Stimulated activated CD4-positive, alpha-beta T cell treated with anti-CD3 and anti-CD28 coated beads, Interleukin-12 subunit alpha, Interleukin-12 subunit beta, amount 100 ng/mL, for 48 hours (primary cell): ENCODE data around the gene ADK.

Experiments
- DNase-seq, 3 donors: peaks; one replicate each; pipeline ENCODE4 v3.0.0-alpha.2; 2020; ENCODE audit warnings: low read depth in 2 of 3, low spot score in 1 of 3

ADK gene

DNA sequence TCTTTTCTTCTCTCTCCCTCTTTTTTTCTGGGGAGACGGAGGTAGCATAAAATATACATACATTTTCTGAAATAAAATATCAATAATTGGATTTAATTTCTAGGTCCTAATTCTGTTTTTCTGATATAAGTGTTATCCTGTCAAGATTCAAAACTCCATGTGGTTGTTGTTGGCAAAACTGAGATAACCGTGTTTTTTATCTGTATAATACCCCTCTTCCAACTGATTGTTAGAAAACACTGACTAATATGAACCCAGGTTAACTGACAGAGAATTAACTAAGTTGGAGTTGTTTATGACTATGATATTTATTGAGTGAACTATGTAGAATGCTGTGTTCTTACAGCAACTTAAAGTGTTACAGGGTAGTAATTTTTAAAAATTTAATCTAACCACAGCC, 438.8 kb downstream of the ADK start:
- no peak for DNase-seq

DNA sequence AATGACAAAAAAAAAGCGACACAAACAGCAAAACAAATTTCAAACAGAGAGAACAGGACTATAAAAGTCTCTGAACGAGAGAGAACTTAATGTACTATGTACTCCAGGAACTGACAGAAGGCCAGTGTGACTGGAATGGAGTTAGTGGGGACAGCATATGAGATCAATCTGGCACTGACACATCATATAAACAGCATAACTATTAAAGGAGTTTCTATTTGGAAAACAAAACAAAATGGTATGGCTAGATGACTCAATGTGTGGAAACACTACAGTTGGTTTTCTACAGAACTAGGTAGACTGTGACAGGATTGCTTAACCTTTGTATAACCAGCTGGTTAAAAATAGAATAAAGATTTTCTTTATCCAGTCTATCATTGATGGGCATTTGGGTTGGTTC, 442.4 kb downstream of the ADK start:
- no peak for DNase-seq

DNA sequence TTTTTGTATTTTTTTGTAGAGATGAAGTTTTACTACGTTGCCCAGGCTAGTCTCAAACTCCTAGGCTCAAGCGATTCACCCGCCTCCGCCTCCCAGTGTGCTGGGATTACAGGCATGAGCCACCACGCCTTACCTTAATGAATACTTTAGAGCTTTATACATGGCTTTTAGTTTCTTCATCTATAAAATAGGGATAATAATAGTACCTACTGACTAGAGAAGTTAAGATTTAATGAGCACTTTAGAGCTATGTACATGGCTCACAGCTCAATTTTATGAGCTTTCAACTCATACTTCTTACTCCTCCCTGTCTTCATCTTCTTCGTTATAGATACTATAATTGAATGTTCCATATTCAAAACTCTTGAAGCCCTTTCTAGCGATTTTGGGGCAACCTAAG, 445.7 kb downstream of the ADK start:
- DNase-seq = no peak

DNA sequence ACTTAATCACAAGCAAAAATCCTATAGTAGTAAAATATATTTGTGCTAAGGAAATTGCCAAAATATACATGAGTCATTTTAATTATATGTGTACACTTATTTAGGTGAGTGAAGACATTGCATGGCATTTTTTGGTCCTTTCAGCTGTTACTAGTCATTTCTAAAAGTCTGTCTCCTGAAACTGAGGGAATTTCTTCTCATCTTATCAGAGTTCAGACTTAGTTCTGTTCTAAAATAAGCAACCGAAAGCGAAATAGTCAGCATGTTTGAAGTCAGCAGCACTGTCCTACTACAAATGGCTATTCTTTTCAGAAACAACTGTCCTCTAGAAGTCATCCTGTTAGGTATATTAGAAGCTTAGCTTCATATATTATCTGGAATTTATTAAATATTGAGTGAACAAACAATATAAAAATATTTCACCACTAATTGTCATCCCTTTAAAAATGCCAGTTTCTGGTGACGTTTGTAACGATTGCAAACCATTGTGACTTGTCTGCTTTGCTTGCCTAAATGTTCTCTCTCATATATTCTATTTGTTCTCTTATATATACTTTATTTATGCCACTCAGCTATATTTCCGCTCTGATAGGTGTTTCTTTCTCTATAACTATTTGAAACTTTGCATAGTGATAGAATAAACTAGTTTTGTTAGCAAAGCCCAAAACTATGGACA, 448.0 kb downstream of the ADK start:
- no peak for DNase-seq

DNA sequence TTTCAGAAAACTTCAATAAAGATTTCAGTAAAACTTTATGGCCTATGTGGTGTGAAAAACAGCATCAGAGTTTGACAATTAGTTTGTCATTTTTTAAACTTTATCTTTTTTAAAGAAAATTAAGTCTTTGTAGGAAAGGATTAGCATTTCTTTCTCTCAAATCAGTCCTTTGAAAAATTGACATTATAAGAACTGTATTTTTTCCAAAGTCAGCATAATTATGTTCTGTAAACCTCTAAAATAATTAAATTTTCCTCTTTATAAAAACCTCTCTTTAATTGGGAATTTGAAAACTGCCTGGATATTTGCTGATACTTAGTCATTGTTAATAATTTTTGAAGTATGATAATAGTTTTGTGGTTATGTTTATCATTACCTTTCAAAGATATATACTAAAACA, 448.7 kb downstream of the ADK start:
- DNase-seq = no peak

DNA sequence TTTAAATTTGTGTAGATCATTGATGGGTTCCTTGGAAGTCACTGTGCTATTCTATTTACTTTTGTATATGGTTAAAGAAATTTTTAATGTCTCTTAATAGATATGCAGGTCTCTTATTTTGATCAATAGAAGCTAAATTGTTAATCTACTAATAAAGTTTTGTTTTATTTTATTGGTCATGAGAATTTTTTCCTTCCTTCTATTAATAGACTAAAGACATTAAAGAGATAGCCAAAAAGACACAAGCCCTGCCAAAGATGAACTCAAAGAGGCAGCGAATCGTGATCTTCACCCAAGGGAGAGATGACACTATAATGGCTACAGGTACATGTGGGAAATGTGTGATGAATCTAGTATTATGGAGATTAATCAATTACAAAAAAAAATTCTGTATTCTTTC, 449.1 kb downstream of the ADK start:
- no peak for DNase-seq

DNA sequence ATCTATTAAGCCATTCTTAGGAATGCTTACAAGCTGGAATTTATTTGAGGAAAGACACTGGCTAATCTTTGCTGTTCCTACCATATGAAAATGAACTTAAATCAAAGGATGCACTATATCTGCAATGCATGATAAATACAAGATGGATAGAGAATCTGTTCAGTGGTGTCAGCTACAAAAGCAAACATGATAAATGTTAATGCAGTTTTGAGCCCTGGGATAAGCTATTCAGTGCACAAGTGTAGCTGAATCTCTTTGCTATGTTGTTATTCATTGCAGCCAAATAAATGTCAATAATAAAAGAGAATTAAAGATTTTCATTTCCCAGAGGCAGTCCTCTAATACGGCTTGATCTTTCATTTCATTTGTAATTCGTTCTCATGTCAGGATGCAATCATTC, 451.6 kb downstream of the ADK start:
- no peak for DNase-seq

DNA sequence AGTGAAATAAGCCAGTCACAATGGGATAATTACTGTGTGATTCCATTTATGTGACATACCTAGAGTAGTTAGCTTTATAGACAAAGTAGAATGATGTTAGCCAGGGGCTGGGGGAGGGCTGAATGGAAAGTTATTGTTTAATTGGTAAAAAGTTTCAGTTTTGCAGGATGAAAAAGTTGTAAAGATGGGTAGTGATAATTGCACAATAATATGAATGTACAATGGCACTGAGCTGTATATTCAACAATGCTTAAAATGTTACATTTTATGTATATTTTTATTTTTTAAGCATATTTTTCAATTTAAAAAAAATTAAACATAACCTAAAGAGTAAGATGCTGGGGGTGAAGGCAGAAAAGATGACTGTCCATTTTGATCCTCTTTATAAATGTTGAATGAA, 459.3 kb downstream of the ADK start:
- DNase-seq = no peak

DNA sequence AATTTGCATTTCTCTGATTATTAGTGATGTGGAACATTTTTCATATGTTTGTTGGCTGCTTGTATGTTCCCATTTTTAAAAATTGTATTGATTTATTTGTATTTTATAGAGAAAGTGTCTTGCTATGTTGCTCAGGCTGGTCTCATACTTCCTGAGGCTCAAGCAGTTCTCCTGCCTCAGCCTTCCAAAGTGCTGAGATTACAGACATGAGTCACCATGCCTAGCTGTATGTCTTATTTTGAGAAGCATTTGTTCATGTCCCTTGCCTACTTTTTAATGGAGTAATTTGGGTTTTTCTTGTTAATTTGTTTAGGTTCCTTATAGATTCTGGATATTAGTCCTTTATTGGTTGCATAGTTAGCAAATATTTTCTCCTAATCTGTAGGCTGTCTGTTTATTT, 461.2 kb downstream of the ADK start:
- no peak for DNase-seq

DNA sequence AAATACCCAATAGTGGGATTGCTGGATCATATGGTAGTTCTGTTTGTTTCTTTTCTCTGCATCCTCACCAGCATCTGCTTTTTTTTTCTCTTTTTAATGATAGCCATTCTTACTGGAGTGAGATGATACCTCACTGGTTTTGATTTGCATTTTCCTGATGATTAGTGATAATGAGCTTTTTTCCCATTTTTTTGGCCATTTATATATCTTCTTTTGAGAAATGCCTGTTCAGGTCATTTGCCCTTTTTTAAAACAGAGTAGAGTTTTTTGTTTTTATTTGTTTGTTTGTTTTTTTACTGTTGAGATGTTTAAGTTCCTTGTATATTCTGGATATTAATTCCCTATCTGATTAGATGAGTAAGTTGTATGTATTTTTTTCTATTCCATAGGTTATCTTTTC, 469.6 kb downstream of the ADK start:
- no peak for DNase-seq

DNA sequence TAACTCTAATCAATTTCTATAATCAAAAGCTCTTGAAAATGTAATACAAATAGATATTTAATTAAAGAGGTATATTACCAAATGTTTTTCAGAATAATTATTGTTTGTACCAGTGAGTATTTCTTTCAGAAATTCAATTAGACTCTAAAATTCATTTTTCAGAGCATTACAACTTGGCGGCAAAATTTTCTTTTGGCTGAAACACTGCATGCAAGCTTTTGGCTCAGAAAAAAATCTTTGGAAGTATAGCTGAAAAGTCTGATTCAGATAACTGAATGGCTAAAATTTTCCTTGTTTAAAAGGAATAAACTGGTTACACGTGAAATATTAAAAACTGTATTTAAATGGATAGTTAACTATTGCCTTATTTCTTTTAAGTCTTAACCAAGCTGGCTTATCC, 472.8 kb downstream of the ADK start:
- DNase-seq = no peak

DNA sequence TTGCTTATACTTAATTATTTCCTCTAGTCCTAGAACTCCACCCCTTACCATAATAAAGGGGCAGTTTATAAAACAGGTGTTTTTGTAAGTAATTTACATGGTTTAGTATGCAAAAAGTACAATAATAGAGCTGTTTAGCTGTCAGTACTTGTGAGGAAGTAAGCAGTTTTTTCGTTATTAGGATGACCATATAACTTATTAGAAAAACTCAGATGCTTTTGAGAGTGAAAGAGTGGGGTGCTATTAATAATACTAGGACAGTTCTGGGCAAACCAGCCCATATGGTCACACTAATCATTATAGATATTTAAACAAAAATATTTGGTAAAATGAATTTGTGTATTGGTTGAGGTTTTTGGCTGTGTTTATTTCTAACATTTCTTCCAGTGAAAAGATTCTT, 473.5 kb downstream of the ADK start:
- no peak for DNase-seq

DNA sequence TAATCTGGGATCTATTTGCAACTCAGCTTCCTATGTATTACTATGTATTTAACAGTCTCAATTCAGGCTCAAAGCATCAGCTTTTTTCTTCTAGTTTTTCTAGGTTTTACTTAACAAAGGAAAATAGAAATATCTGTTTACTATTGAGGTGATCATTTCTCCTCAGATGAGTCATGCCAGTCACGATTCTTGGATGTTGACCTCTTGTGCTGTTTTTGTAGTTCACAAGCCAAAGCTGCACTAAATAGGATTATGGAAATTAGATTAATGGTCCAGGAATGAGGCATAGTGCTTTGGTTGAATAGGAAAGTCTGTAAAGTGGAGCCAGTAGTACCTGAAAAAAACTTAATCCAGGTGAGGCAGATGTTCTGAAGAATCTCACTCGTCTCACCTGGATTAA, 477.1 kb downstream of the ADK start:
- DNase-seq = no peak

DNA sequence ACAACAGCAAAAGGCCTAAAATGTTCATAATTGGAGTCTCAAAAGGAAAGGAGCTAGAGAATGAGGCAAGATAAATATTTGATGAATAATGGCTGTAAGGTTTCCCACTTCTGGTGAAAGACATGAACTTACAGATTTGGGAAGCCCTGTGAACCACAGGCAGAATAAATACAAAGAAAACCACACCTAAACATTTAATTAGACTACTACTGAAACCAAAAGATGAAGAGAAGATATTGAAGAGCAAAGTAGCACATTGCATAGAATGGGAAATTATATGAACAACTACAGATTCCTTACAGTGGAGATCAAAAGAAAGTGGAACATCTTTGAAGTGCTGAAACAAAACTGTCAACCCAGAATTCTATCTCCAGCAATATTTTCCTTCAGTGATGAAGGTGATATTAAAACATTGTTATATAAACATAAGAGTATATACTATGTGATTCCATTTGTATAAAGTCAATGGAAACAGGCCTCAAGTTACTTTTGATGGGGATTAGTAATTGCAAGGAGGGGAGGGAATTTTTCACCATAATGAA, 484.0 kb downstream of the ADK start:
- no peak for DNase-seq

DNA sequence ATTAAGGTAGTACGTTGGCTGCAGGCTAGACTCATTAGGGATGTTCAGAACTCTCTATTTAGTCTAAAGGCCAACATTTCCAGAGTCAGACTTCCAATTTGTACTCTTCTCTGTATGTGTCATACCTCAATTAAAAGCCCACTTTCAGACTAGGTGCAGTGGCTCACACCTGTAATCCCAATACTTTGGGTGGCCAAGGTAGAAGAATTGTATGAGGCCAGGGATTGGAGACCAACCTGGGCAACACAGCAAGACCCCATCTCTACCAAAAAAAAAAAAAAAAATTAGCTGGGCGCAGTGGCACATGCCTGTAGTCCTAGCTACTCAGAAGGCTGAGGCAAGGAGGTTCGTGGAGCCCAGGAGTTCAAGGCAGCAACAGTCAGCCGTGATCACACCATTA, 484.6 kb downstream of the ADK start:
- DNase-seq = no peak

DNA sequence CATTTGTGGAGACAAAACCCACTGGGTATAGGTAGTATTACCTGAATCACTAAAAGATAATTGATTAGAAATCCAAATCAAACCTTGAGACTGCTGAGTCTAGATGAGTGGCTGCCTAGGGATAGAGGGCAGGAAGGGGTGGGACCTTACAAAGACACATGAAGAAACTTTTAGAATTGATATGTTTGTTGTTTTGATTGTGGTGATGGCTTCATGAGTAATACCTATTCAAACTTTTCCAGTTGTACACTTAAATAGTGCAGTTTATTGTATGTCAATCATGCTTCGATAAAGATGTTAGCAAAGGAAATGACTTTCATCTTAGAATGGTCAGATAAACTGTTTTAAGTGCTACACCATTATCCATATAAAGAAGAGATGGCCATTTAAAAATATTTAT, 486.7 kb downstream of the ADK start:
- no peak for DNase-seq

DNA sequence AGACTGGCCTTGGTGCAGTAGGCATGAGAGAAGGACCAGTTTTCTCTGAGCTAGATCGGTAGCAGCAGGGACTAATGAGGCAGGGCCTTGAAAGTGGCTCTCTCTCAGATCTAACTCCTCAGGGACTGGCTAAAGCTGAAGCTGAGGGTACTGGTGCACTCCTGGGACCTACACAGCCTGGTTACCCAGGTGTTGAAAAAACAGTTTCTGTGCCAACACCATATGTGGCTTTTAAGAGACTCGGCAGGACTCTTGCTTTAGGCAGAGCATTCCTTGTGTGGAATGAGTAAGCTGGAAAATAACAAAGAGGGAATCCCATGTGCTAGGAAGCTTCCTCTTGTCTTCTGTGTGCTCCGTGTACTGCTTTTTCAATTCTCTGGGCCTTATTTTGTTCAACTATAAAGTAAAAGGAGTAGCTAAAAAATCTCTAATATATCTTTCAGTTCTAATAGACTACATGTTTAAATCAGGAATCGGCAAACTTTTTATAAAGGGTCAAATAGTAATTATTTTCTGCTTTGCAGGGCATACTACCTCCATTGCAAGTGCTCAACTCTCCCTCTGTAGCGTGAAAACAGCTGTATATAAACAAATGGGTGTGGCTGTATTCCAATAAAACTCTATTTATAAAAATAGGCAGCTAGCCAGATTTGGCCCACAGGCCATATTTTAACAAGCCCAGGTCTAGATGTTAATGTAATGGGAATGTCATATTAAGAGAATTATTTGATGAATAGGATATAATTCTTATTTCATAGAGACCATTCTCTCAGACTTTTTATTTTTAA, 489.3 kb downstream of the ADK start:
- no peak for DNase-seq

DNA sequence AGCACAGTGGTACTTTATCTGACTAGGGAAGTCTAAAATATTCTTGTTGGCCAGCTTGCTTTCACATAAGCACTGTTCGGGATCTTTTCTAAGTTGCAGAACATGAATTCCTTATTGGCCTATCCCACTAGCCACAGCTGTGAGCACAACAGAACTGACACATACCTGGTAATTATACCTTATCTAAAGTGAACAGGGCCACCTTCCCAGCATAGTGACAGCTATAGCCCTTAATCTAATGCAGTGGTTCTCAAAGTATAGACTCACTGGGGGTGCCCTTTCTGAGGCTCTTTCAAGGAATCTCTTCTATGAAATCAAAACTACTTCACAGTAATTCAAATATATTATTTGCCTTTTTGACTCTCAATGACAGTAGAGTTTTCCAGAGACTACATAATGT, 490.6 kb downstream of the ADK start:
- no peak for DNase-seq

DNA sequence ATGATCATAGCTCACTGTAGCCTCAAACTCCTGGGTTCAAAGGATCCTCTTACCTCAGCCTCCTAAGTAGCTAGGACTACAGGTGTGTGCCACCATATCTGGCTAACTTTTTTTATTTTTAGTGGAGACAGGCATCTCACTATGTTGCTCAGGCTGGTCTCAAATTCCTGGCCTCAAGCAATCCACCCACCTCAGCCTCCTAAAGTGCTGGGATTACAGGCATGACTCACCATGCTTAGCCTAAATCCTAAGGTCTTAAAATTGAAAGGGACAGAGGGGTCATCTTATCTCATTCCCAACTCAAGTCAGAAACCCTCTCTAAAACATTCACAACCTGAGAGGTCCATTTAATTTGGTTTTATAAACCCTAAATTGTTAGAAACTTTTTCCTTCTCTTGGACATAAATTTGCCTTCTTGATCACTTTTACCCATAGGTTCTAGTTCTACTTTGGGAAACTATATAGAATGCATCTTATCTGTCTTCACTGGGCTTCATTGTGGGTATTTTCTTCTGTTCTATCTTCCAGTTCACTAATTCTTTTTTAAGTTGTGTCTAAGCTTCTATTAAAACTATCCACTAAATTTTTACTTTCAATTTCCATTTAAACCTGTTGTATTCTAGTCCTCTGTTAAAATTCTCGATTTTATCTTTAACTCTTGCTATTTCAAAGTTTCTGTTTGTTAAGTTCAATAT, 492.0 kb downstream of the ADK start:
- no peak for DNase-seq

DNA sequence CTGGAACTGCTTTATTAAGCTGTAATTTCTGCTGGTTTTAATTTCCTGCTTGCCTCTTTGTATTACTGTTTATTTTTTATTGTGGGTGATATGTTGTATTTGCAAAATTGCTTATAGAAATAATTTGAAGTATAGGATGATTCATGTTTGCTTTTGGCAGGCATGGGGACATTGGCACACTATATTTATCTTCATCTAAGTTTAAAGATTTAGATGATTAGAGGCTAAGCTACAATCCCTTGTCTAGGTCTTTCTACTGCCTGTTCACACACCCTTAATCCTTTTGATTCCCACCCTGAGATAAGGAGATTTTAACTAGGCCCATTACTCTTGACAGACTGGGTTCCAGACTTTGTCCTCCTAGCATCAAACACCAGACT, 492.6 kb downstream of the ADK start:
- DNase-seq = no peak

DNA sequence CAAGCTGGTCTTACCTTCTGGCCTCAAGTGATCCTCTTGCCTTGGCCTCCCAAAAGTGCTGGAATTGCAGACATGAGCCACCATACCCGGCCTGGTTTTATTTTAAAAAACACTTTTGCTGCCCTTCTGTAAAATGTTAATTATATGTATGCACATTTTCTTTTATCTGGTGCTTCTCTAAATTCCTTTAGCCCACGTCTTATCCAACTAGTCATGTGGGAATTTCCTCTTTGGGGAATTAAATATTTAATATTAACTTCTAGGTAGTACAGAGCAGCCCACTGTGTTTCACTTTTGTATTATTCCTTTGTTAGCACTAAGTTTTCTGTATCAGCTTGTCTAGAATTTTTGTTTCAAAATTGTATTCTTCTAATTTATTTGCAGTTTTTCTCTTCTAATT, 493.7 kb downstream of the ADK start:
- no peak for DNase-seq

DNA sequence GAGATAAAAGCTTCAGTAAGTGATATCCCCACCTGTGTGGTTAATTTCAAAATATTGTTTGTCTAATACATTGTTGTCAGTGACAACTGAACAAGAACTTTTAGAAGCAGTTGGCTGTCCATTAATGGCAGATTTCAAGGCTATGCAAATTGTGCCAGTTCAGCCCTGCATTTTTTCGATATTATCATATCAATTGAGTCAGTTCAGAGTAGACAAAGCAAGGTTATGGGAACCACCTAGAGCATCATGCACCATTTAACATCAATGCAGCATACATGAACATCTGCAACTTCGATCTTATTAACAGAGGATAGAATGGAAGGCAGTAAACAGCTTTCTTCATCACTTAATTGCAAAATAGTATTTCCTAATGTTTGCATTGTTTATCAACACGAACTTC, 494.7 kb downstream of the ADK start:
- no peak for DNase-seq
